HCT116 (cell line): ENCODE results near the gene C4BPA. TPM values are rescaled to one million over a fixed set of nuclear protein-coding genes. Genes with fewer than 3 reads are reported as not detected.

Source experiments
- ATAC-seq: fragments of 200-7000 bp; cut with Tn5 transposase; 2 replicates; pipeline ENCODE4 v1.9.1; 2020; ENCODE audit warnings: mild to moderate bottlenecking, moderate library complexity
- BruUV-seq: library from RNA; stranded (reverse); fragments of 400-500 nt; replicated peaks from 2 replicates; lab custom pipeline; 2021; lab: Mats Ljungman, UMichigan
- CTCF ChIA-PET: fragments of 300-600 bp; sonication (Branson Sonifier 250); formaldehyde crosslinking; loops from one replicate; lab custom pipeline; 2021; ENCODE audit warnings: antibody characterized with exemption; lab: Charles Lee
- POLR2A ChIA-PET: fragments of 300-600, 350-600 bp; sonication (Branson Sonifier 250); formaldehyde crosslinking; loops from one replicate; lab custom pipeline; 2021; ENCODE audit warnings: antibody characterized with exemption; lab: Charles Lee
- RAD21 ChIA-PET, 2 experiments: fragments of 300-600 bp; sonication (Branson Sonifier 250); formaldehyde crosslinking; loops; one replicate each; lab custom pipeline; 2023; ENCODE audit warnings: low total read pairs in 2 of 2; ENCODE audit not compliant: uncharacterized antibody in 2 of 2, unreplicated experiment in 2 of 2, low non-redundant PET in 1 of 2; lab: Charles Lee
- DNase-seq: peaks from one replicate; pipeline ENCODE4 v3.0.0-alpha.2; 2010; ENCODE audit warnings: low read depth, low spot score
- H2AFZ ChIP-seq: fragments of 200-600 bp; shearing (Covaris generic), sonication (generic); 2 replicates; pipeline ENCODE4 v1.6.1; 2017; ENCODE audit warnings: low read depth, mixed run types, mixed read lengths, antibody characterized with exemption, low read length; ENCODE audit not compliant: poor library complexity, severe bottlenecking
- H3K27ac ChIP-seq: 2 replicates; pipeline ENCODE4 v1.5.1; 2012; ENCODE audit warnings: low read depth, low read length
- H3K27me3 ChIP-seq: fragments of 200-600 bp; sonication (generic); 2 replicates; pipeline ENCODE4 v1.6.1; 2016; ENCODE audit warnings: mixed run types, low read length, mixed read lengths; ENCODE audit not compliant: insufficient read depth
- H3K36me3 ChIP-seq, 2 experiments: fragments of 200-500 bp in 1 of 2; fragments of 200-600 bp in 1 of 2; sonication (Bioruptor generic) in 1 of 2; sonication (generic) in 1 of 2; 2 replicates each; pipeline versions ENCODE4 v1.5.1 to v1.6.1; 2014 to 2016; ENCODE audit warnings: low read length in 2 of 2, inconsistent platforms in 1 of 2, mixed read lengths in 1 of 2, mixed run types in 1 of 2; ENCODE audit not compliant: insufficient read depth in 2 of 2, control insufficient read depth in 1 of 2
- H3K4me1 ChIP-seq, 2 experiments: fragments of 200-600 bp in 1 of 2; sonication (generic) in 1 of 2; 2 replicates each; pipeline versions ENCODE4 v1.5.1 to v1.6.1; 2012 to 2017; ENCODE audit warnings: low read length in 2 of 2, inconsistent platforms in 1 of 2, mild to moderate bottlenecking in 1 of 2, mixed read lengths in 1 of 2, mixed run types in 1 of 2, moderate library complexity in 1 of 2; ENCODE audit not compliant: insufficient read depth in 2 of 2, control insufficient read depth in 1 of 2
- H3K4me2 ChIP-seq: fragments of 200-600 bp; sonication (generic); 2 replicates; pipeline ENCODE4 v1.6.1; 2017; ENCODE audit warnings: mixed run types, low read length, mixed read lengths
- H3K4me3 ChIP-seq, 2 experiments: fragments of 200-600 bp in 1 of 2; sonication (generic) in 1 of 2; replicated peaks in 1 of 2; 2 replicates each; pipeline ENCODE4 v1.5.1; 2011 to 2016; ENCODE audit warnings: low read length in 2 of 2, control low read depth in 1 of 2, low read depth in 1 of 2, mild to moderate bottlenecking in 1 of 2, mixed read lengths in 1 of 2, mixed run types in 1 of 2
- H3K79me2 ChIP-seq: fragments of 200-600 bp; sonication (generic); 2 replicates; pipeline ENCODE4 v1.6.1; 2017; ENCODE audit warnings: mild to moderate bottlenecking, mixed run types, low read length, moderate library complexity, mixed read lengths; ENCODE audit not compliant: insufficient read depth
- H3K9ac ChIP-seq: fragments of 200-600 bp; sonication (generic); 2 replicates; pipeline ENCODE4 v1.6.1; 2016; ENCODE audit warnings: low read length, mixed read lengths
- H3K9me2 ChIP-seq: fragments of 200-600 bp; sonication (generic), shearing (Covaris generic); 2 replicates; pipeline ENCODE4 v1.6.1; 2017; ENCODE audit warnings: mixed run types, mild to moderate bottlenecking, moderate library complexity; ENCODE audit not compliant: insufficient read depth
- H3K9me3 ChIP-seq, 2 experiments: fragments of 200-500 bp in 1 of 2; fragments of 200-600 bp in 1 of 2; sonication (Bioruptor generic) in 1 of 2; sonication (generic) in 1 of 2; 2 replicates each; pipeline ENCODE4 v1.6.1; 2014 to 2017; ENCODE audit warnings: low read length in 2 of 2, mixed read lengths in 2 of 2, inconsistent platforms in 1 of 2, low read depth in 1 of 2, mild to moderate bottlenecking in 1 of 2, mixed run types in 1 of 2, moderate library complexity in 1 of 2; ENCODE audit not compliant: control insufficient read depth in 1 of 2, insufficient read depth in 1 of 2
- H4K20me1 ChIP-seq: fragments of 200-600 bp; sonication (generic), shearing (Covaris generic); 2 replicates; pipeline ENCODE4 v1.6.1; 2017; ENCODE audit warnings: mixed run types, mild to moderate bottlenecking, moderate library complexity; ENCODE audit not compliant: insufficient read depth
- ATF3 ChIP-seq: IDR thresholded peaks from 2 replicates; pipeline ENCODE4 v1.6.1; 2012
- CEBPB ChIP-seq: IDR thresholded peaks from 2 replicates; pipeline ENCODE4 v1.6.1; 2012; ENCODE audit warnings: low read depth
- POLR2A ChIP-seq: IDR thresholded peaks from 2 replicates; pipeline ENCODE4 v1.7.0; 2011; ENCODE audit warnings: borderline replicate concordance; ENCODE audit not compliant: insufficient read depth, insufficient read length; ENCODE audit errors: extremely low read depth
- POLR2AphosphoS5 ChIP-seq: IDR thresholded peaks from 2 replicates; pipeline ENCODE4 v1.6.1; 2011; ENCODE audit warnings: mild to moderate bottlenecking, low read depth, low read length, moderate library complexity
- REST ChIP-seq: IDR thresholded peaks from 2 replicates; pipeline ENCODE4 v1.6.1; 2012; ENCODE audit warnings: low read depth
- SIN3A ChIP-seq: IDR thresholded peaks from 2 replicates; pipeline ENCODE4 v1.6.1; 2012; ENCODE audit warnings: low read depth
- SRF ChIP-seq: IDR thresholded peaks from 2 replicates; pipeline ENCODE4 v1.6.1; 2012; ENCODE audit warnings: low read depth
- TCF7L2 ChIP-seq: IDR thresholded peaks from 2 replicates; pipeline ENCODE4 v1.7.0; 2011; ENCODE audit warnings: borderline replicate concordance, inconsistent platforms; ENCODE audit not compliant: insufficient read depth, insufficient read length; ENCODE audit errors: extremely low read depth
- ZBTB33 ChIP-seq: IDR thresholded peaks from 2 replicates; pipeline ENCODE4 v1.6.1; 2011; ENCODE audit warnings: mild to moderate bottlenecking, low read length, moderate library complexity; ENCODE audit not compliant: insufficient replicate concordance; ENCODE audit errors: extremely low read depth
- ZNF274 ChIP-seq: fragments of 200-500 bp; sonication (Bioruptor generic); IDR thresholded peaks from 2 replicates; pipeline ENCODE4 v1.6.1; 2014; ENCODE audit warnings: mild to moderate bottlenecking, low read depth, low read length, inconsistent platforms
- intact Hi-C: fragments of 100-400 bp; cut with micrococcal nuclease; formaldehyde crosslinking; loops from 2 replicates; pipeline ENCODE4 v1.10.0; 2022
- total RNA-seq: library from RNA; stranded (reverse); gene quantifications from one replicate; pipeline ENCODE4 v1.2.1, GENCODE V29; 2021; ENCODE audit not compliant: unreplicated experiment

C4BPA gene
- total RNA-seq, 1 experiment from 2014 or later = 0.32 TPM

- no TSS peak for BruUV-seq
- H3K4me3 ChIP-seq = no peak overlapping the region
- ChIA-PET RAD21 (no interaction called here), POLR2A (no interaction called here), CTCF (no interaction called here)
- H3K9me2 ChIP-seq = no peaks in the 10 kb centered on the region
- DNase-seq = no peak
- H3K36me3 ChIP-seq = peaks cover 0 to under 1% of the 10 kb centered on the region in 2 experiments; a peak in 1 of 4 replicates
- peaks cover 13% of the 10 kb centered on the region for H3K79me2 ChIP-seq
- no peak overlapping the region for H2AFZ ChIP-seq
- no peaks in the 10 kb centered on the region for H3K9me3 ChIP-seq
- intact Hi-C loops = no loop called here
- no peak for ATAC-seq
- peaks cover 8 to 23% of the 10 kb centered on the region in 2 experiments for H3K4me1 ChIP-seq
- no peak overlapping the region for H3K9ac ChIP-seq
- no peak overlapping the region for H3K27ac ChIP-seq
- no peaks in the 10 kb centered on the region for H3K27me3 ChIP-seq
- no peaks in the 10 kb centered on the region for H4K20me1 ChIP-seq
- TF ChIP-seq SRF (no peak), SIN3A (no peak), TCF7L2 (no peak), REST (no peak), POLR2A (no peak)
- no peak overlapping the region for H3K4me2 ChIP-seq
Observed at GRCh38 chr1:207054491-207054890, 49.5 kb upstream of the C4BPA start.

GRCh38 chr1:207055386-207056001 is 48.5 kb upstream of the C4BPA start:
- intact Hi-C loops = no loop called here
- ATAC-seq (no peak), DNase-seq (no peak)
- Histone ChIP-seq H3K4me3 (no peak overlapping the region), H3K27ac (no peak overlapping the region), H3K79me2 (peaks cover 3% of the 10 kb centered on the region), H3K27me3 (no peaks in the 10 kb centered on the region), H3K36me3 (peaks cover 0 to 3% of the 10 kb centered on the region in 2 experiments; a peak in 1 of 4 replicates), H2AFZ (no peak overlapping the region), H4K20me1 (no peaks in the 10 kb centered on the region), H3K9me3 (no peaks in the 10 kb centered on the region), H3K4me1 (peaks cover 7 to 21% of the 10 kb centered on the region in 2 experiments), H3K9ac (no peak overlapping the region), H3K4me2 (no peak overlapping the region), H3K9me2 (no peaks in the 10 kb centered on the region)
- RAD21 ChIA-PET = no interaction called here
- no peak for TF ChIP-seq ATF3
- no peak for TF ChIP-seq ZNF274
- TF ChIP-seq CEBPB = no peak
- no peak for TF ChIP-seq POLR2AphosphoS5
- TF ChIP-seq SRF = no peak
- TF ChIP-seq SIN3A = no peak
- TF ChIP-seq ZBTB33 = no peak
- CTCF ChIA-PET = no interaction called here
- POLR2A ChIA-PET = no interaction called here
- no TSS peak for BruUV-seq
